Hepatocyte (in vitro differentiated cells): ENCODE data around the gene FPR1.

Source experiments
- EZH2 ChIP-seq: fragments of 200-600 bp; sonication (generic); IDR thresholded peaks from 2 replicates; pipeline ENCODE4 v1.6.1; 2016; ENCODE audit warnings: antibody characterized with exemption, mild to moderate bottlenecking, borderline replicate concordance
- TF ChIP-seq, protein P1 (sequence below): fragments of 200-600 bp; sonication (generic); IDR thresholded peaks from 2 replicates; pipeline ENCODE4 v1.5.1; 2016; ENCODE audit warnings: antibody characterized with exemption, mild to moderate bottlenecking; ENCODE audit not compliant: poor library complexity

- TF ChIP-seq EZH2, result no peak
- TF ChIP-seq, protein P1, sequence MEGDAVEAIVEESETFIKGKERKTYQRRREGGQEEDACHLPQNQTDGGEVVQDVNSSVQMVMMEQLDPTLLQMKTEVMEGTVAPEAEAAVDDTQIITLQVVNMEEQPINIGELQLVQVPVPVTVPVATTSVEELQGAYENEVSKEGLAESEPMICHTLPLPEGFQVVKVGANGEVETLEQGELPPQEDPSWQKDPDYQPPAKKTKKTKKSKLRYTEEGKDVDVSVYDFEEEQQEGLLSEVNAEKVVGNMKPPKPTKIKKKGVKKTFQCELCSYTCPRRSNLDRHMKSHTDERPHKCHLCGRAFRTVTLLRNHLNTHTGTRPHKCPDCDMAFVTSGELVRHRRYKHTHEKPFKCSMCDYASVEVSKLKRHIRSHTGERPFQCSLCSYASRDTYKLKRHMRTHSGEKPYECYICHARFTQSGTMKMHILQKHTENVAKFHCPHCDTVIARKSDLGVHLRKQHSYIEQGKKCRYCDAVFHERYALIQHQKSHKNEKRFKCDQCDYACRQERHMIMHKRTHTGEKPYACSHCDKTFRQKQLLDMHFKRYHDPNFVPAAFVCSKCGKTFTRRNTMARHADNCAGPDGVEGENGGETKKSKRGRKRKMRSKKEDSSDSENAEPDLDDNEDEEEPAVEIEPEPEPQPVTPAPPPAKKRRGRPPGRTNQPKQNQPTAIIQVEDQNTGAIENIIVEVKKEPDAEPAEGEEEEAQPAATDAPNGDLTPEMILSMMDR, result no peak
Measured at GRCh38 chr19:51755571-51755970, 3.9 kb upstream of the FPR1 start.
